ENCODE data around the gene GAR1. TPM values are rescaled to one million over a fixed set of nuclear protein-coding genes. Genes with fewer than 3 reads are reported as not detected.
A peak's percentile ranks its signal among the peaks of the same experiment; 100 is the strongest.
"Not testable (repeated sequence)": the region's sequence is repeated elsewhere in the genome, so short reads cannot be mapped to it uniquely, and the experiment has no call there.

Gene GAR1
- total RNA-seq = 10 to 100 TPM in 1 of 4 donors, 1 to 10 TPM in 2, not detected in 1; 8.2 to 12.1 (median 9.2) TPM

DNA sequence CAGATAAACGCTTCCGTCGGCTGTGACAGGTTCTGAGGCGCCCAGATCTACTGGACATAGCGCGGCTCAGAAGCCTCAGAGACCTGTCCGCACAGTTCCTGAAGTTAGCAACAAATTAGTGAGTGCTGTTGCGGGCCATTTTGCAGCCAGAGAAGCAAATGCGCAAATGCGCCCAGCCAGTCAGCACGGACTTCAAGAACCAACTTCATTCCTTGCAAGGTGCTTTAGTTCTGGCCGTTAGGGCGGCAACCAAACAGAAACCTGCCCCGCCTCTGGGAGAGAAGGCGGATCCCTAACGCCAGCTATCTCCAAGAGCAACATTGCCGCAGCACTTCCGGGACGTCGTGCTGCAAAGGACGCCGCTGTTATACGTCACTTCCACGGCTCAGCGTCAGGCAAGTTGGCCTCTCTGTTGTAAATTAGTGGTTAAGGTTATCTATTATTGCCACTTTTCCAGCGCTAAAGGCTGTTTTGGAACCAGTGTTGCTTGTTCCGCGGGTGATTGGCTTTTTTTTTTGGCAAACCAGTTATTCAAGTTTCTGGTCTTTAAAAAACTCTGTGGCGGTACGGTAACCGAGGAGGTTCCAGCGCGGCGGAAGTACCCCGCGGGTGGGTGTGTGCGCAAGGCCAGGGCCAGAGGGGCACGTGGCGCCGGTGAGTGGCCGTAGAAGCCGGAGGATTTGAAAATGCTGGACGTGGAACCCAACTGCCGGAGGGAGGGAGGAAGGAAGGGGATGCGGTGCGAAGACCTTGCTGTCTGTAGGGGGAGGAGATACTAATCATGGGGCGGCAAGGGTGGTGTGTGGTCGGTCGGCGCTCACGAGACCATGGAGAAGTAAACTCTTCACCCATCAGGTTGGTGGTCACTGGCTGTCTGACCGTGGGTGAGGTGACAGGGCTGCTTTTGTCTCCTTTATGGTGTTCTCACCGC lies at the start of gene GAR1:
TSS of gene GAR1 (plus strand) at position 612 of the 931 bp plus-strand sequence. CDS start 403 bp downstream, outside the sequence.
- H3K27ac ChIP-seq = peak within 1 kb of the TSS; percentile 79 to 85
- no peaks in the 10 kb centered on the region for H3K36me3 ChIP-seq
- no peaks in the 10 kb centered on the region for H3K4me1 ChIP-seq
- peak within 1 kb of the TSS; percentile 69 to 80 for H3K4me3 ChIP-seq
- intact Hi-C loops (cut with DNase I; ENCODE audit: low total_unique reads) = loop anchor here (5.0 kb wide), 1 partner anchor 393 kb away; no protein-coding TSS in a partner anchor
- no peaks in the 10 kb centered on the region for H3K9me3 ChIP-seq
- DNase-seq = peak; percentile 84 to 89
- H3K27me3 ChIP-seq = no peaks in the 10 kb centered on the region
- TF ChIP-seq CTCF (IDR thresholded peaks at IDR 0.05) = peak in 1 of 4 experiments; percentile 6
- peak; percentile 31 to 51 for TF ChIP-seq POLR2A (IDR thresholded peaks at IDR 0.05)

DNA sequence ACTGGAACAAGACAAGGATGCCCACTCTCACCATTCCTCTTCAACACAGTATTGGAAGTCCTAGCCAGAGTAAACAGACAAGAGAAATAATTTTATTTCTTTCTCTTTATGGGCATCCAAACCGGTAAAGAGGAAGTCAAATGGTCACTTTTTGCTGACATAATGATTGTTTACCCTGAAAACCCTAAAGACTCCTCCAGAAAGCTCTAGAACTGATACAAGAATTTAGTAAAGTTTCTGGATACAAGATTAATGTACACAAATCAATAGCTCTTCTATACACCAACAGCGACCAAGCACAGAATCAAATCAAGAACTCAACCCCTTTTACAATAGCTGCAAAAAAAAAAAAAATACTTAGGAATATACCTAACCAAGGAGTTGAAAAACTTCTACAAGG lies 33.5 kb upstream of the GAR1 start:
- intact Hi-C loops (cut with DNase I; ENCODE audit: low total_unique reads); H3K36me3 ChIP-seq; H3K4me1 ChIP-seq; H3K27ac ChIP-seq; H3K9me3 ChIP-seq; H3K4me3 ChIP-seq; DNase-seq; H3K27me3 ChIP-seq: not testable (repeated sequence)

- intact Hi-C loops (cut with DNase I; ENCODE audit: low total_unique reads) = no loop called here
- Histone ChIP-seq H3K4me3 (no peak overlapping the region), H3K9me3 (no peaks in the 10 kb centered on the region), H3K4me1 (no peaks in the 10 kb centered on the region), H3K36me3 (no peaks in the 10 kb centered on the region), H3K27me3 (no peaks in the 10 kb centered on the region), H3K27ac (no peak overlapping the region)
- DNase-seq = no peak
- TF ChIP-seq POLR2A (IDR thresholded peaks at IDR 0.05) = no peak
- TF ChIP-seq CTCF (IDR thresholded peaks at IDR 0.05) = no peak
Measured at GRCh38 chr4:109786846-109787245, 28.7 kb upstream of the GAR1 start.

- intact Hi-C loops (cut with DNase I; ENCODE audit: low total_unique reads) = no loop called here
- DNase-seq = no peak
- no peaks in the 10 kb centered on the region for H3K36me3 ChIP-seq
- no peaks in the 10 kb centered on the region for H3K4me1 ChIP-seq
- no peak overlapping the region for H3K4me3 ChIP-seq
- H3K27ac ChIP-seq = no peak overlapping the region
- H3K9me3 ChIP-seq = no peaks in the 10 kb centered on the region
- TF ChIP-seq CTCF (IDR thresholded peaks at IDR 0.05) = no peak
- no peaks in the 10 kb centered on the region for H3K27me3 ChIP-seq
Measured at GRCh38 chr4:109787807-109788206, 27.8 kb upstream of the GAR1 start.

GRCh38 chr4:109795059-109795458 lies 20.5 kb upstream of the GAR1 start:
- Histone ChIP-seq H3K27me3 (no peaks in the 10 kb centered on the region), H3K9me3 (peaks cover 0 to 8% of the 10 kb centered on the region in 2 donors), H3K4me1 (no peaks in the 10 kb centered on the region), H3K4me3 (no peak overlapping the region), H3K36me3 (no peaks in the 10 kb centered on the region), H3K27ac (no peak overlapping the region)
- TF ChIP-seq CTCF (IDR thresholded peaks at IDR 0.05) (no peak), POLR2A (IDR thresholded peaks at IDR 0.05) (no peak)
- intact Hi-C loops (cut with DNase I; ENCODE audit: low total_unique reads) = no loop called here
- DNase-seq = no peak

All from uterus (tissue), 4 donors.